ENCODE measurements around the gene CCDC92.

DNA sequence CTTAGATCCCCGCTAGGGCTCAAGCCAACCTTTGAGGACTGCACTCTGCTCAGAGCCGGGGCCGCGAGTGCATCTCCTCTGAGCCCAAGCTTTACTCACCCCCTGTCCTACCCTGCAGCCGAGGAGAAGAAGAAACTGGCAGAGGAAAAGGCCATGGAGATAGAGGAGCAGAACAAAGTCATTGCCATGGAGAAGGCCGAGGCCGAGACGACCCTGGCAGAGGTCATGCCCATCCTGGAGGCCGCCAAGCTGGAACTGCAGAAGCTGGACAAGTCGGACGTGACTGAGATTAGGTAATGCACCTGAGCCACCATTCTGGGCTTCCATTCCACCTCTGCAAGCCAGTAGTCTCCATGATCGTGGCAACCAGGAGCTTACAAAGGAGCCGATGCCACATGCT, 69.8 kb downstream of the CCDC92 start:
- TF ChIP-seq CTCF (conservative IDR thresholded peaks at IDR 0.05 in 1 of 2, IDR thresholded peaks at IDR 0.05 in 1 of 2; ENCODE audit: extremely low read depth in 1 of 2, insufficient read depth in 1 of 2, low read depth in 1 of 2, low read length in 2 of 2) (no peak), EZH2 (IDR thresholded peaks at IDR 0.05; ENCODE audit: borderline replicate concordance, low read length) (no peak)

All from mammary epithelial cell (primary cell).